BLaER1 treated with 17β-estradiol and CSF1 and Interleukin-3, amounts not matched to agents 10 nM and 100 nM (cell line): Measurements from ENCODE around the gene FRMD6.

Experiments used
- H3K27ac ChIP-seq, 11 experiments: shearing (Covaris generic); formaldehyde crosslinking; 2 replicates each; pipeline ENCODE4 v1.8.1; 2022
- H3K27me3 ChIP-seq, 11 experiments: shearing (Covaris generic); formaldehyde crosslinking; 2 replicates each; pipeline ENCODE4 v1.8.1; 2022
- H3K36me3 ChIP-seq, 11 experiments: shearing (Covaris generic); formaldehyde crosslinking; 2 replicates each; pipeline ENCODE4 v1.8.1; 2022
- H3K4me1 ChIP-seq, 10 experiments: shearing (Covaris generic); formaldehyde crosslinking; 2 replicates each; pipeline ENCODE4 v1.8.1; 2022
- H3K4me2 ChIP-seq, 11 experiments: shearing (Covaris generic); formaldehyde crosslinking; 2 replicates each; pipeline ENCODE4 v1.8.1; 2022
- H3K4me3 ChIP-seq, 10 experiments: shearing (Covaris generic); formaldehyde crosslinking; 2 replicates each; pipeline ENCODE4 v1.8.1; 2022
- H3K9ac ChIP-seq, 11 experiments: shearing (Covaris generic); formaldehyde crosslinking; 2 replicates each; pipeline ENCODE4 v1.8.1; 2022
- H3K9me3 ChIP-seq, 11 experiments: shearing (Covaris generic); formaldehyde crosslinking; replicated peaks in 1 of 11; 2 replicates each; pipeline ENCODE4 v1.8.1; 2022
- H4K20me1 ChIP-seq, 11 experiments: shearing (Covaris generic); formaldehyde crosslinking; 2 replicates each; pipeline ENCODE4 v1.8.1; 2022
- Cebpa-rat ChIP-seq, 11 experiments: shearing (Covaris generic); IDR thresholded peaks; 2 replicates each; pipeline ENCODE4 v1.8.1; 2022

FRMD6 gene

DNA sequence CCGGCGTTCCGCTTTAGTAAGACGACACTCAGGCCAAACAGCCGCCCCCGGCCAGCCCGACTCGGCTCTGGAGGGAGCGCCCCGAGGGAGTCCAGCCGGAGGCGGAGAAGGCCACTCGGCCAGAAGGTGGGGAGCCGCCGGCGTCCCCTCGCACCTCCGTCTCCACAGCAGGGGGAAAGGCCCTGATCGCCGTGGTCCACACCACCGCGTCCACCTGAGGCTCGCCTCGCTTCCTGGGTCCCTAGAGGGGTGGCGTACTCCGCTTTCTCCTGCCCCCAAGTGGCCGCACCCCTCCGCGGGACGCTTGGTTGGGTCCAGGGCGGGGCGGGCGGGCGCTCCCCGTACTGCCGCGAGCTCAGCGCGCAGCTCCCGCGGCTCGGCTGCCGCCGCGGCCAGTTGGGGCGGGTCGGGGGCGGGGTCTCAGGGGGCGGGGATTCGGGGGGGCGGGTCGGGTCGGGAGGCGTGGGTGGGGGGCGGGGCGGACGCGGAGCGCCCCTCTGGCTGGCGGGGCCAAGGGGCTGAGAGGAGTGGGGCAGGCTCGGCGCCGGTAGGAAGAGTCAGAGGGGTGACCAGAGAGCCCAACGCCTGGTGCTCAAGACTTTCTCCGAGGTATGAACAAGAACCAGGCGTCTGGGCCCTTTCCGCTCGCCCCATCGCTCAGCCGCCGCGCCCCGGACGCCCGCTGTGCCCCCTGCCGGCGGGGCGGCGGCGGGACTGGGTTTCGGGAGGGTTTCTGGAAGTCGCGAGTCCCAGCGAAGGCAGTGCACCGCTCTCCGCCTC, at the start of gene FRMD6:
Gene FRMD6, plus strand, starts transcription at position 523 of the 780 bp plus-strand sequence. CDS start 37,927 bp downstream, outside the sequence.
- Histone ChIP-seq H3K27ac (peak within 1 kb of the TSS; percentile 79 to 99 (median 90)), H3K36me3 (no peaks in the 10 kb centered on the region), H4K20me1 (peaks cover 0 to 9% (median 0%) of the 10 kb centered on the region in 11 experiments; a peak in 3 of 22 replicates), H3K4me2 (peak within 1 kb of the TSS; percentile 91 to 99 (median 98)), H3K27me3 (peaks cover 28 to 40% (median 35%) of the 10 kb centered on the region in 11 experiments), H3K4me3 (peak within 1 kb of the TSS; percentile 66 to 86 (median 72)), H3K4me1 (peaks cover 17 to 21% (median 19%) of the 10 kb centered on the region in 10 experiments; a peak in 19 of 20 replicates), H3K9ac (peak within 1 kb of the TSS; percentile 84 to 99 (median 91)), H3K9me3 (no peaks in the 10 kb centered on the region)
- no peak for TF ChIP-seq Cebpa-rat (IDR thresholded peaks at IDR 0.05)

DNA sequence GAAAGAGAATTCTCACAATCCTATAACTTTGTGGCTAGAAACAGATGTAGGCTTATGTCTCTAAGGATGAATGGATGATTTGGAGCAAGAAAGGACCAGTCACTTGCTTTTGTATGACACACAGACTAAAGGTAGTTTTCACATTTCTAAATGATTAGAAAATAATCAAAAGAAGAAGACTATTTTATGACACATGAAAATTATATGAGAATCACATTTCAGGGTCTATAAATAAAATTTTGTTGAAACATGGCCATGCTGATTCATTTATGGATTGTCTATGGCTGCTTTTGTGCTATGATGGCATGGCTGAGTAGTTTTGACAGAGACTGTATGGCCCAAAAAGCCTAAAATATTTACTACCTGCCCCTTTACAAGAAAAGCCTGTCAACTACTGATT, 49.4 kb upstream of the FRMD6 start:
- H4K20me1 ChIP-seq = no peaks in the 10 kb centered on the region
- no peak overlapping the region for H3K4me3 ChIP-seq
- H3K27me3 ChIP-seq = no peaks in the 10 kb centered on the region
- H3K27ac ChIP-seq = no peak overlapping the region
- no peaks in the 10 kb centered on the region for H3K36me3 ChIP-seq
- H3K4me1 ChIP-seq = no peaks in the 10 kb centered on the region
- no peak overlapping the region for H3K4me2 ChIP-seq
- no peak overlapping the region for H3K9ac ChIP-seq
- H3K9me3 ChIP-seq = no peaks in the 10 kb centered on the region
- TF ChIP-seq Cebpa-rat (IDR thresholded peaks at IDR 0.05) = no peak

DNA sequence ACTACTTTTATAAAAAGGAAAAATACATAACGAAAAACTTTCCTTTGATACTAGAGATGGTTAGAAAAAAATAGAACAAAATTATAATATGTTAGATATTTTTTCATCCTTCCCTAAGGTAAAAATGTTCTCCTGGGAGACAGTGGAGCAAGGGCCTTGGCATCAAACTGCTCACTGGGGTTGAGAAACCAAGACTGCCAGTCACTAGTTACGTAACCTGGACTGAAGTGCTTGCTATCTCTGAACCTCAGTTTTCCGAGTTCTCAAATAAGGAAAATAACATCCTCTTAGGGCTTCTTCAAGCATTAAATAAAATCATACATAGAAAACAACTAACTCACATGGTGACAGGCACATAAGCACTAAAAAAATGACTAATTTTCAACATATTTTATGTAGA, 48.2 kb upstream of the FRMD6 start:
- Histone ChIP-seq H3K27me3 (no peaks in the 10 kb centered on the region), H3K4me1 (no peaks in the 10 kb centered on the region), H3K4me2 (no peak overlapping the region), H3K9ac (no peak overlapping the region), H3K9me3 (no peaks in the 10 kb centered on the region), H4K20me1 (no peaks in the 10 kb centered on the region), H3K27ac (no peak overlapping the region), H3K36me3 (no peaks in the 10 kb centered on the region), H3K4me3 (no peak overlapping the region)
- no peak for TF ChIP-seq Cebpa-rat (IDR thresholded peaks at IDR 0.05)

DNA sequence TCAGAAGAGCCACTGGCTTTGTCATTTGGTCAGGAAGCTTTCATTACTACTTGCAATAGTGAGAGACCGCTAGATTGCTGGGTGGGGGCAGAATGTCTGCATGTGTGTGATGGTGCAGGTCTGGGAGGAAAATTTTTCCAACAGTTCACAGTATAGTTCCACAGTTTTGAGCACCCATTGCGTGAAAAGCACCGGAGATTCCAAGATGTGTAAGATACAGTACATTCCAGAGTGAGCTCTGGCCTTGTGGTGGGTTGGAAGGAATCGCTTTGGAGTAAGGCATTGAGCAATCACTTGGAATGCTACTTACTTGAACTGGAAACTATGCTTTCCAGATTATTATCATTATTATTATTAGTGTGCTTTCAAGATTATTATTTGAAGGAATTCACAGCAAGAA, 47.6 kb upstream of the FRMD6 start:
- no peaks in the 10 kb centered on the region for H3K27me3 ChIP-seq
- TF ChIP-seq Cebpa-rat (IDR thresholded peaks at IDR 0.05) = no peak
- no peaks in the 10 kb centered on the region for H3K4me1 ChIP-seq
- no peak overlapping the region for H3K27ac ChIP-seq
- no peak overlapping the region for H3K4me2 ChIP-seq
- no peaks in the 10 kb centered on the region for H3K36me3 ChIP-seq
- H3K4me3 ChIP-seq = no peak overlapping the region
- no peaks in the 10 kb centered on the region for H4K20me1 ChIP-seq
- H3K9me3 ChIP-seq = no peaks in the 10 kb centered on the region
- H3K9ac ChIP-seq = no peak overlapping the region

DNA sequence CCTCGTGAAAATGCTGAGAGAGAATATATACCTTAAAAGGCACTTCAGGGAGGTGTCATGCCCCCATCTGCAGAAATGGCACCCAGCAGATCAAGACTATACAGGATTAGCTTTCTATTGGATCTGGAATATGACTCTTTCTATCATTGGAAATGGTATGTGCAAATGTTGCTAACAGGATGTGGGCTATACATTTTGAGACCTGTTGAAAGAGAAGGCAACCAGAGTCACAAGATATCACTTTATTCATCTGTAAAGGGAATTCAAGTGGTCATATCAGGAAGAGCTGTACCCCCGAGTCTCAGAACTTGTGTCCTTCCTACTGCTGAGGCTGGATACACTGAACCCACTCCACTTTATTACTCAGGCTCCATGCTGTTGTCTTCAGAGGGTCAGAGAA, 46.1 kb upstream of the FRMD6 start:
- H3K36me3 ChIP-seq = no peaks in the 10 kb centered on the region
- H3K4me3 ChIP-seq = no peak overlapping the region
- no peaks in the 10 kb centered on the region for H3K9me3 ChIP-seq
- no peak overlapping the region for H3K27ac ChIP-seq
- H4K20me1 ChIP-seq = no peaks in the 10 kb centered on the region
- no peaks in the 10 kb centered on the region for H3K4me1 ChIP-seq
- H3K4me2 ChIP-seq = no peak overlapping the region
- no peaks in the 10 kb centered on the region for H3K27me3 ChIP-seq
- no peak for TF ChIP-seq Cebpa-rat (IDR thresholded peaks at IDR 0.05)
- H3K9ac ChIP-seq = no peak overlapping the region

DNA sequence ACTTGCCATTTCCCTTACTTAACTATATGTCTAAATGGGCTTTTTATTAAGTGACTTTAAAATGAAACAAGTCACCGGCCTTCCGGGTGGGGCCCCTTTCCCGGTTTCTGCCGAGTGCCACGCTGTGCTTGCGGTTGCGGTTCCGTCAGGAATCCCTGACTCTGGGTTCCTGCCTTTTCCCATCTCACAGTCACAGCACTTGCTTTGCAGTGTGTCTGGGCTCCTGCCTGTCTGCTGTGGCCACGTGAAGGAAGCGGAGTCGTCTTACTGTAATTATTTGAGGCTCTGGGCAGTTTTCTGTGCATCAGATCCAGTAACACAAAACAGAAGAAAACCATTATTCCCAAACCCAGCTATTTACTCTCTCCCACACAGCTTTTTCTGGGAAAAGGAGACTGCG, 44.0 kb upstream of the FRMD6 start:
- Histone ChIP-seq H3K27ac (no peak overlapping the region), H3K36me3 (no peaks in the 10 kb centered on the region), H3K4me2 (no peak overlapping the region), H3K27me3 (no peaks in the 10 kb centered on the region), H3K9ac (no peak overlapping the region), H3K4me1 (no peaks in the 10 kb centered on the region), H3K9me3 (no peaks in the 10 kb centered on the region), H3K4me3 (no peak overlapping the region), H4K20me1 (no peaks in the 10 kb centered on the region)
- TF ChIP-seq Cebpa-rat (IDR thresholded peaks at IDR 0.05) = no peak

DNA sequence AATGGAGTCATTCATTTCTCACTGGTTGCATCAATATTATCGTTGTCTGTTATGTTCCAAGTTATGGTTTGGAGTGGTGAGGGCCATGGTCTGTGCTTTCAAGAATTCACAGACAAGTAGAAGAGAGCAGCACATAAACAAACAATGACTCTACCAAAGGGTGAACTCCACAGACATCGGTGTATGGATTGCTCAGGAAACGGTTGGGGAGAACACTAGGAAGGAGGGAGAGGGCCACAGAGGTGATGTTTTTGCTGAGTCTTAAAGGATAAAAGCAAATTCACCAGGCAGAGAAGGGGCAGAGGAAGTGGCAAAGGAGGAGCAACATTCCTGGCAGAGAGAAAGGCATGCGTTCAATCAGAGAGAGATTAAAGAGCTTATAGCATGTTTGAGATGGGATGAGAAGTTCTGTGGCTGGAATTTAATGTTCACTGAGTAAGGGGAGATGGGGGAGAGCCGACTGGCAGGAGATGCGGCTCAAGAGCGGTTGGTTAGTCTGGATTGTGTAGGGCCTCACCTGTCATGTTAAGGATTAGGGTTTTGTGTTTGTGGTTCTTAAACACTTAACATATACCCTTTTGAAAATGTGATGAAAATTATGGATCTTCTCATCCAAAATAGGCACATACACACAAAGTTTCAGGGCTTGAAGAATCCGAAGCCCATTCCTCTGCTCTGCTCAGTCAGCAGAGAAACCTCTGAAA, 42.3 kb upstream of the FRMD6 start:
- H3K27me3 ChIP-seq = no peaks in the 10 kb centered on the region
- H3K36me3 ChIP-seq = no peaks in the 10 kb centered on the region
- no peaks in the 10 kb centered on the region for H4K20me1 ChIP-seq
- no peaks in the 10 kb centered on the region for H3K4me1 ChIP-seq
- no peak overlapping the region for H3K27ac ChIP-seq
- no peak for TF ChIP-seq Cebpa-rat (IDR thresholded peaks at IDR 0.05)
- H3K9ac ChIP-seq = no peak overlapping the region
- no peak overlapping the region for H3K4me2 ChIP-seq
- no peak overlapping the region for H3K4me3 ChIP-seq
- no peaks in the 10 kb centered on the region for H3K9me3 ChIP-seq

DNA sequence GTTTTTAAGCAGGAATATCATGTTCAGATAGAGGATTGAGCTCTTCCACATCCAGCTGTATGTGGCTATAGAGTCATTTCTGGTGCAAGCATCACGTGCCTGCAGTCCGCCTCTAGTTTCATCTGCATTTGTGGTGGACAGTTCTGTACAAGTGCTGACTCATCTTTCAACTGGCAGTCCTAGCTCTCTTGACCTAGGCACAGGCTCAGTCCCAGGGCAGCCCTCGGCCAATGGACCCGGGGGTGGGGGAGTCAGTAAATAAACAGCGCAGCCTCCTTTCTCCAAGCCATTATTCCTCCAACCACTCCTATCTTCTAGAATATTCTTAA, 41.8 kb upstream of the FRMD6 start:
- TF ChIP-seq Cebpa-rat (IDR thresholded peaks at IDR 0.05) = no peak
- no peaks in the 10 kb centered on the region for H3K4me1 ChIP-seq
- no peaks in the 10 kb centered on the region for H3K36me3 ChIP-seq
- H3K27me3 ChIP-seq = no peaks in the 10 kb centered on the region
- no peak overlapping the region for H3K4me2 ChIP-seq
- H4K20me1 ChIP-seq = no peaks in the 10 kb centered on the region
- no peak overlapping the region for H3K9ac ChIP-seq
- no peaks in the 10 kb centered on the region for H3K9me3 ChIP-seq
- H3K27ac ChIP-seq = no peak overlapping the region
- H3K4me3 ChIP-seq = no peak overlapping the region

DNA sequence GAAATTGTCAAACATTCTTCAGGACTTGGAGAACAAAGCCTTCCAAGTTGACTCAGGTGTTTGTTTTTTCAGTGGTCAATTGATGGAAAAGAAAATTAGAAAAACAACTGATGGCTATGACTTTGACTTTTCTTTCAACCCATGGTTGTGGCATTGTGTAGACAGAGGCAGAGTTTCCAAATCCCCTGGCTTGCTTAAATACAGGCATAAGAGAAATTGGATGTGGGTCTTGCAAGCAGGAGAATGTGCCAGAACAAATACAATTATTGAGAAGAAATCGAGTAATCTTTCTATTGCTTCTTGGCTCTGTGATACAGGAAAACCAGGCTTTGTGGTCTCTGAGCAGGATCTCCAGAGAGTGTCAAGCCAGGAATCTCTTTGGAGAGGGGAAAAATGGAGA, 40.9 kb upstream of the FRMD6 start:
- no peaks in the 10 kb centered on the region for H3K36me3 ChIP-seq
- no peak overlapping the region for H3K27ac ChIP-seq
- H3K4me1 ChIP-seq = no peaks in the 10 kb centered on the region

DNA sequence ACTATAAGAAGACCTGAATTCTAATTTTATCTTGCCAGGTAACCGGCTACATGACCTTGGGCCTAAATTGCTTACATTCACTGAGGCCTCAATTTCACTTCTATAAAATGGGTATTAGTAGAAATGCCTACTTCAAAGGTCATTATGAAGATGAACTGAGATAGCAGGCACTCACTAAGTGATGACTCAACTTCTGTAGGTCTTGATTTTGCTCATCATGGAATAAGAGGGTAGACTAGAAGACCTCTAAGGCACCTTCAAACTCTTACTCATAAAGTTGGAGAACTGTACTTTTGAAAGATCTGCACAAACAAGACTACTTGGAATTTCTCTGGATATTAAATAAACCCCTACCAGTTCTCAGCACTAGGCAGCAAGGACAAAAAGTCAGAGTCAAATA, 39.3 kb upstream of the FRMD6 start:
- Histone ChIP-seq H3K4me3 (no peak overlapping the region), H3K9ac (no peak overlapping the region), H3K36me3 (no peaks in the 10 kb centered on the region), H4K20me1 (no peaks in the 10 kb centered on the region), H3K9me3 (no peaks in the 10 kb centered on the region), H3K4me1 (no peaks in the 10 kb centered on the region), H3K27ac (no peak overlapping the region), H3K4me2 (no peak overlapping the region), H3K27me3 (no peaks in the 10 kb centered on the region)
- TF ChIP-seq Cebpa-rat (IDR thresholded peaks at IDR 0.05) = no peak

More for the DNA sequence above, 40.9 kb upstream of the FRMD6 start:
- Histone ChIP-seq H3K27me3 (no peaks in the 10 kb centered on the region), H3K9me3 (no peaks in the 10 kb centered on the region), H3K4me3 (no peak overlapping the region), H4K20me1 (no peaks in the 10 kb centered on the region), H3K9ac (no peak overlapping the region), H3K4me2 (no peak overlapping the region)
- TF ChIP-seq Cebpa-rat (IDR thresholded peaks at IDR 0.05) = no peak
